ENCODE results near the gene ACACB.

ACACB gene

DNA sequence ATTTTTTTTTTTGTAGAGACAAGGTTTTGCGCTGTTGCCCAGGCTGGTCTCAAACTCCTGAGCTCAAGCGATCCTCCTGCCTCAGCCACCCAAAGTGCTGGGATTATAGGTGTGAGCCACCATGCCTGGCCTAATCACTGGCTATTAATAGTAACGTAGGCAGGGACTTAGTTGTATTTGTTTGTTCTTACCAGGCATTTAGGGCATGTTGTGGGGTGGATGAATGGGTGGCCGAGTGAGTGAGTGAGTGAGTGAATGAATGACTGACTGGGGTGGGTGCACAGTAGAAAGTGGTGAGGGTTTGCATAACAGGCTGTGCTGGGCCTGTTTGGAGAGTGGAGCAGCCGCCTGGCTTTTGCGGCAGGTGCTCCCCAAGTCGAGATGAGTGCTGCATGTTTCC is 105.7 kb downstream of the ACACB start:
- no peak for DNase-seq (ENCODE audit: low spot score)
- TF ChIP-seq, protein P1, sequence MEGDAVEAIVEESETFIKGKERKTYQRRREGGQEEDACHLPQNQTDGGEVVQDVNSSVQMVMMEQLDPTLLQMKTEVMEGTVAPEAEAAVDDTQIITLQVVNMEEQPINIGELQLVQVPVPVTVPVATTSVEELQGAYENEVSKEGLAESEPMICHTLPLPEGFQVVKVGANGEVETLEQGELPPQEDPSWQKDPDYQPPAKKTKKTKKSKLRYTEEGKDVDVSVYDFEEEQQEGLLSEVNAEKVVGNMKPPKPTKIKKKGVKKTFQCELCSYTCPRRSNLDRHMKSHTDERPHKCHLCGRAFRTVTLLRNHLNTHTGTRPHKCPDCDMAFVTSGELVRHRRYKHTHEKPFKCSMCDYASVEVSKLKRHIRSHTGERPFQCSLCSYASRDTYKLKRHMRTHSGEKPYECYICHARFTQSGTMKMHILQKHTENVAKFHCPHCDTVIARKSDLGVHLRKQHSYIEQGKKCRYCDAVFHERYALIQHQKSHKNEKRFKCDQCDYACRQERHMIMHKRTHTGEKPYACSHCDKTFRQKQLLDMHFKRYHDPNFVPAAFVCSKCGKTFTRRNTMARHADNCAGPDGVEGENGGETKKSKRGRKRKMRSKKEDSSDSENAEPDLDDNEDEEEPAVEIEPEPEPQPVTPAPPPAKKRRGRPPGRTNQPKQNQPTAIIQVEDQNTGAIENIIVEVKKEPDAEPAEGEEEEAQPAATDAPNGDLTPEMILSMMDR (IDR thresholded peaks at IDR 0.05; ENCODE audit: extremely low read depth, insufficient read depth, missing control alignments) = no peak
- in situ Hi-C loops (cut with MboI; ENCODE audit: low pct_unique_long_range_greater_than_20kb, low sequenced_read_pairs, unreplicated experiment) = no loop called here

DNA sequence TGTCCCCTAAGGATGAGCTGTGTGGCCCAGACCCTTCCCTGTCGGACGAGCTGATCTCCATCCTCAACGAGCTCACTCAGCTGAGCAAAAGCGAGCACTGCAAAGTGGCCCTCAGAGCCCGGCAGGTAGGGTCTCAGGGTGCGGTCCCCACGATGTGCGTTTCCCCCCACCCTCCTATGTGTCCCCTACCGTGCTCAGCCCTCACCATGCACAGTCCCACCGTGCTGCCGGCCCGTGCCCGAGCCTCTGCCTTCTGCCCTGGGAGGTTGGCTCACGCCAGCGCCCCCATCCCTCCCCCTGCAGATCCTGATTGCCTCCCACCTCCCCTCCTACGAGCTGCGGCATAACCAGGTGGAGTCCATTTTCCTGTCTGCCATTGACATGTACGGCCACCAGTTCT is 106.1 kb downstream of the ACACB start:
- TF ChIP-seq, protein P1 (IDR thresholded peaks at IDR 0.05; ENCODE audit: extremely low read depth, insufficient read depth, missing control alignments) = no peak
- in situ Hi-C loops (cut with MboI; ENCODE audit: low pct_unique_long_range_greater_than_20kb, low sequenced_read_pairs, unreplicated experiment) = no loop called here
- no peak for DNase-seq (ENCODE audit: low spot score)

DNA sequence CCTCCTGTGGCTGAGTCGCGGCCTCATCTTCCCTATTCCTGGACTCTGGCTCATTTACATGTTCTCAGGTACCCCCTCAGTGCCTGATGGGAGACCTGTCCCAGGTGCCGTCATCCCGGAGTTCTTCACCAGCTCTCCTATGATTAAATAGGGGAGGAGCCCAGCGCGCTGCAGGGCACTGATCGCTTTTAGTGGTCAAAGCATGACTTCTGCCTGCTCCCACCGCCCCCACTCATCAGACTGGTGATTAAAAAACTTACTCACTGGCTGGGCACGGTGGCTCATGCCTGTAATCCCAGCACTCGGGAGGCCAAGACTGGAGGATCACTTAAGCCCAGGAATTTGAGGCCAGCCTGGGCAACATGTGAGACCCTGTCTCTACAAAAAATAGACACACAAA is 106.8 kb downstream of the ACACB start:
- in situ Hi-C loops (cut with MboI; ENCODE audit: low pct_unique_long_range_greater_than_20kb, low sequenced_read_pairs, unreplicated experiment) = no loop called here
- TF ChIP-seq, protein P1 (IDR thresholded peaks at IDR 0.05; ENCODE audit: extremely low read depth, insufficient read depth, missing control alignments) = no peak
- DNase-seq (ENCODE audit: low spot score) = no peak

DNA sequence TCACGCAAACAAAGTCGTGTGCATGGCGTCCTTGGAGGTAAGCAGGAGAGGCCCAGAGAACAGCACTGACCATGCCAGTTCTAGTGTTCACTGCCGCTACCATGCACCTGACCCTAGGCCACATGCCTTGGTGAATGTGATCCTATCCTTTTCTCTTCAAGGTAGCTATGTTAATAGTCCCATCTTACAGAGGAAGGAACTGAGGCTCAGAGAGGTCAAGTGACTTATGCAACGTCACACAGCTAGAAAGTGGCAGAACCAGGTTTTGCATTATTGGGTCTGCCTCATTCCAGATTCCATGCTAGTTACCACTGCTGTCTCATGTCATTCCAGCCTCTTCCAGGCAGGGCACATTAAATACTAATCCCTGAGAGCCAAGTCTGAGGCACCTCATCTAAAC is 107.5 kb downstream of the ACACB start:
- DNase-seq (ENCODE audit: low spot score) = no peak
- in situ Hi-C loops (cut with MboI; ENCODE audit: low pct_unique_long_range_greater_than_20kb, low sequenced_read_pairs, unreplicated experiment) = no loop called here
- TF ChIP-seq, protein P1 (IDR thresholded peaks at IDR 0.05; ENCODE audit: extremely low read depth, insufficient read depth, missing control alignments) = no peak

DNA sequence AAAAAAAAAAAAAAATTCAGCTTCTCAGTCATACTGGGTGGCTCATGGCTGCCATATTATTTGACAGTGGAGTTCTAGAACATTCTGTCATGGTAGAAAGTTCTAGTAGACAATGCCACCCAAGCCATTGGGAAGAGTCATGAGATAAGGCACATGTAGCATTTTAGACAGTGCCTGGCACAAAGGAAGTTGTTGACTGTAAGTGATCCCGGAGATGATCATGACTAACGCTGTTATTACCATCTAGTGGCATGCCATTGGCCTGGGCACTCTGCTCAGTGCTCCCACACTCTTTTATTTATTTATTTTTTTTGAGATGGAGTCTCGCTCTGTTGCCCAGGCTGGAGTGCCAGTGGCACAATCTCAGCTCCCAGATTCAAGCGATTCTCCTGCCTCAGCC is 112.3 kb downstream of the ACACB start:
- TF ChIP-seq, protein P1 (IDR thresholded peaks at IDR 0.05; ENCODE audit: extremely low read depth, insufficient read depth, missing control alignments) = no peak
- no peak for DNase-seq (ENCODE audit: low spot score)
- in situ Hi-C loops (cut with MboI; ENCODE audit: low pct_unique_long_range_greater_than_20kb, low sequenced_read_pairs, unreplicated experiment) = no loop called here

DNA sequence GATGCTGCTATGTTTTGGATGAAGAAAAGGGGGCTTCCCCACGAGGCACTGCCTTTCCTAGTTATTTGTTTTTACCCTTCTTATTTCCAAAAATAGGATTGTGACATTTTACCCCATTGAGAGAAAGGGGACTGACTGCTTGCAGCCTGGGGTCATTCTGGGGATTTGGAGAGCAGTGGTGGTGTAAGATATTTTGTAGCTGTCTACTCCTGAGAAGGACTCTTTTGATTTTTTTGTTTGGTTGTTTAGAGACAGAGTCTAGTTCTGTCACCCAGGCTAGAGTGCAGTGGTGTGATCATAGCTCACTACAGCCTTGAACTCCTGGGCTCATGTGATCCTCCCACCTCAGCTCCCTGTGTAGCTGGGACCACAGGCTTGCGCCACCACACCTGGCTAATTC is 113.8 kb downstream of the ACACB start:
- in situ Hi-C loops (cut with MboI; ENCODE audit: low pct_unique_long_range_greater_than_20kb, low sequenced_read_pairs, unreplicated experiment) = no loop called here
- TF ChIP-seq, protein P1 (IDR thresholded peaks at IDR 0.05; ENCODE audit: extremely low read depth, insufficient read depth, missing control alignments) = no peak
- DNase-seq (ENCODE audit: low spot score) = no peak

DNA sequence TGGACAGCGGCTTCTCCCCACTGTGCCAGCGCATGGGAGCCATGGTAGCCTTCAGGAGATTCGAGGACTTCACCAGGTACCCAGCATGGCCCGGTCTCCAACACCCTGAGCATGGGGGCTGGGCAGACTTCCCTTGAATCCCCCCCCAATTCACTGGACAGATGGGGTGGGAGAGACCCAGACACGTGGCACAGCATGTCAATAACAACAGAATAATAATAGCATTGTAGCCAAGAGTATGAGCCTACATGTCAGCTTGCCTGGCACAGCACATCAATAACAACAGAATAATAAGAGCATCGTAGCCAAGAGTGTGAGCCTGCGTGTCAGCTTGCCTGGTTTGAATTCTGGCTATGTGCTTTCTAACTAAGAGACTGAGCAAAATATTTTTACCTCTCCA is 116.3 kb downstream of the ACACB start:
- no peak for DNase-seq (ENCODE audit: low spot score)
- TF ChIP-seq, protein P1 (IDR thresholded peaks at IDR 0.05; ENCODE audit: extremely low read depth, insufficient read depth, missing control alignments) = no peak
- in situ Hi-C loops (cut with MboI; ENCODE audit: low pct_unique_long_range_greater_than_20kb, low sequenced_read_pairs, unreplicated experiment) = no loop called here

All from GM13977 (cell line).